K562 (cell line): ENCODE measurements around the gene ZNF343. TPM values are rescaled to one million over a fixed set of nuclear protein-coding genes. Genes with fewer than 3 reads are reported as not detected.

Source experiments
- ATAC-seq: fragments of 200-7000 bp; cut with Tn5 transposase; 3 replicates; pipeline ENCODE4 v1.9.1; 2020; ENCODE audit warnings: moderate library complexity
- BruUV-seq: library from RNA; stranded (reverse); fragments of 400-500 nt; replicated peaks from 2 replicates; lab custom pipeline; 2021; lab: Mats Ljungman, UMichigan
- CTCF ChIA-PET: fragments of 300-600 bp; formaldehyde crosslinking; extraction: SDS; loops from one replicate; lab custom pipeline; 2021; ENCODE audit warnings: low intra/inter-chr PET ratio; lab: Yijun Ruan, JAX
- POLR2A ChIA-PET: fragments of 300-600, 350-650 bp; sonication (Branson Sonifier 250); formaldehyde crosslinking; extraction: SDS; loops from one replicate; lab custom pipeline; 2021; ENCODE audit warnings: antibody characterized with exemption, inconsistent platforms; lab: Yijun Ruan, JAX
- DNase-seq, 4 experiments: peaks; one replicate each; pipeline versions ENCODE4 v3.0.0 to v3.0.0-alpha.2; 2011 to 2018; ENCODE audit warnings: low spot score in 3 of 4, mixed read lengths in 3 of 4; ENCODE audit errors: extremely low read depth in 1 of 4
- FAIRE-seq: peaks from 2 replicates; lab custom pipeline; 2011; peaks lifted over from hg19 to GRCh38; lab: Jason Lieb, UNC
- H2AFZ ChIP-seq: 2 replicates; pipeline ENCODE4 v1.6.0; 2011; ENCODE audit warnings: low read depth, low read length, control low read depth, inconsistent platforms
- H3K27ac ChIP-seq: fragments of 200-600 bp; 3 replicates; pipeline ENCODE4 v1.8.0; 2011; ENCODE audit warnings: low read depth, mild to moderate bottlenecking, control low read depth, inconsistent platforms, low read length, moderate library complexity, mixed read lengths; ENCODE audit errors: extremely low read depth
- H3K27me3 ChIP-seq, 2 experiments: fragments of 300-600 bp in 1 of 2; 2 replicates in 1 of 2; 3 replicates in 1 of 2; pipeline versions ENCODE4 v1.6.0 to v1.8.0; 2011; ENCODE audit warnings: inconsistent platforms in 2 of 2, low read length in 2 of 2, mild to moderate bottlenecking in 1 of 2, mixed read lengths in 1 of 2, moderate library complexity in 1 of 2; ENCODE audit not compliant: control insufficient read depth in 2 of 2, insufficient read depth in 2 of 2
- H3K36me3 ChIP-seq: fragments of 300-600 bp; 3 replicates; pipeline ENCODE4 v1.8.0; 2011; ENCODE audit warnings: mild to moderate bottlenecking, low read length, inconsistent platforms; ENCODE audit not compliant: control insufficient read depth, insufficient read depth
- H3K4me1 ChIP-seq, 2 experiments: fragments of 200-600 bp in 1 of 2; replicated peaks in 1 of 2; 2 replicates in 1 of 2; 3 replicates in 1 of 2; pipeline versions ENCODE4 v1.5.1 to v1.8.0; 2011; ENCODE audit warnings: inconsistent platforms in 2 of 2, low read length in 2 of 2, mild to moderate bottlenecking in 1 of 2, mixed read lengths in 1 of 2, moderate library complexity in 1 of 2; ENCODE audit not compliant: control insufficient read depth in 2 of 2, insufficient read depth in 2 of 2
- H3K4me2 ChIP-seq: 2 replicates; pipeline ENCODE4 v1.6.1; 2011; ENCODE audit warnings: low read length, control low read depth, inconsistent platforms, mixed read lengths; ENCODE audit not compliant: insufficient read depth
- H3K4me3 ChIP-seq: fragments of 200-600 bp; sonication (generic), shearing (Covaris generic); 2 replicates; pipeline ENCODE4 v1.5.1; 2016; ENCODE audit warnings: control low read depth, inconsistent platforms
- H3K79me2 ChIP-seq: fragments of 200-600 bp; 3 replicates; pipeline ENCODE4 v1.8.0; 2011; ENCODE audit warnings: low read length, inconsistent platforms; ENCODE audit not compliant: control insufficient read depth, insufficient read depth
- H3K9ac ChIP-seq, 2 experiments: 2 replicates each; pipeline versions ENCODE4 v1.6.0 to v1.6.1; 2011; ENCODE audit warnings: low read depth in 2 of 2, low read length in 2 of 2, control low read depth in 1 of 2, inconsistent platforms in 1 of 2, mild to moderate bottlenecking in 1 of 2, mixed read lengths in 1 of 2; ENCODE audit not compliant: insufficient read depth in 1 of 2
- H3K9me1 ChIP-seq: one replicate; pipeline ENCODE4 v1.6.0; 2011; ENCODE audit warnings: inconsistent platforms, mild to moderate bottlenecking, low read length, moderate library complexity; ENCODE audit not compliant: control insufficient read depth, insufficient read depth
- H3K9me3 ChIP-seq: replicated peaks from 2 replicates; pipeline ENCODE4 v1.5.1; 2011; ENCODE audit warnings: low read depth, low read length, inconsistent platforms; ENCODE audit not compliant: control insufficient read depth, insufficient read depth
- H4K20me1 ChIP-seq: replicated peaks from 2 replicates; pipeline ENCODE4 v1.6.1; 2011; ENCODE audit warnings: low read length, inconsistent platforms, mixed read lengths; ENCODE audit not compliant: control insufficient read depth, insufficient read depth
- CCNT2 ChIP-seq: IDR thresholded peaks from 2 replicates; pipeline ENCODE4 v1.6.1; 2011; ENCODE audit warnings: borderline replicate concordance, low read depth, mild to moderate bottlenecking, moderate library complexity, mixed read lengths, low read length; ENCODE audit not compliant: insufficient read length; ENCODE audit errors: extremely low read depth
- FIP1L1 ChIP-seq: fragments of 200-400 bp; formaldehyde crosslinking; IDR thresholded peaks from 2 replicates; pipeline ENCODE4 v1.6.1; 2018; ENCODE audit warnings: mild to moderate bottlenecking, low read depth, low read length; ENCODE audit not compliant: poor library complexity, severe bottlenecking
- TFE3 ChIP-seq: fragments of 450-650 bp; formaldehyde crosslinking; IDR thresholded peaks from 2 replicates; pipeline ENCODE4 v1.4.0; 2020; ENCODE audit warnings: mild to moderate bottlenecking, mixed read lengths
- ZNF324 ChIP-seq: fragments of 250-450 bp; sonication (Bioruptor Pico); IDR thresholded peaks from 2 replicates; pipeline ENCODE4 v1.4.0; 2020; ENCODE audit warnings: mild to moderate bottlenecking
- WGBS: fragments of 100-300 bp; shearing (Covaris generic); methylation state at CpG from one replicate; pipeline ENCODE4 v1.1.6; 2016; ENCODE audit warnings: low coverage, mixed read lengths; ENCODE audit not compliant: insufficient coverage; ENCODE audit errors: missing lambda C conversion rate; 5-methylcytosine and 5-hydroxymethylcytosine counted together
- in situ Hi-C: fragments of 300-500 bp; cut with MboI; formaldehyde crosslinking; loops from 4 replicates; pipeline ENCODE4 v1.15.0; 2018; ENCODE audit warnings: inconsistent platforms, mixed read lengths
- intact Hi-C: fragments of 100-400 bp; cut with micrococcal nuclease; formaldehyde crosslinking; loops from 2 replicates; pipeline ENCODE4 v1.14.2; 2022
- polyA plus RNA-seq, 8 experiments: library from polyadenylated mRNA; depleted of rRNA in 4 of 8; stranded (reverse) in 5 of 8; unstranded in 3 of 8; fragments of >200 nt; fragmentation: Nextera tagmentation in 2 of 8; fragmentation: Illumina TruSeq in 1 of 8; extraction: Ambion mirVana in 2 of 8; extraction: Trizol in 1 of 8; gene quantifications; 2 replicates each; pipeline versions ENCODE4 v1.2.1 to v1.2.3, GENCODE V29; 2011 to 2014; ENCODE audit warnings: inconsistent platforms in 1 of 8, missing spikeins in 1 of 8
- total RNA-seq, 7 experiments: library from RNA; depleted of rRNA in 6 of 7; stranded (reverse); fragments of >200 nt in 6 of 7; fragmentation: Illumina TruSeq in 2 of 7; extraction: Trizol in 2 of 7; gene quantifications; 2 replicates each; pipeline versions ENCODE4 v1.2.1 to v1.2.3, GENCODE V29; 2011 to 2021; ENCODE audit warnings: low replicate concordance in 1 of 7

Gene ZNF343
- total and polyA plus RNA-seq, 9 of the 15 experiments (the other 6 are each of a cell fraction or from before 2014, with no cell fraction given) = 1.4 to 9.8 (median 6.4) TPM

- TF ChIP-seq TFE3 (CRISPR knock-in tag) (no peak), FIP1L1 (no peak), CCNT2 (no peak)
Measured at GRCh38 chr20:2528671-2529271, 20.1 kb upstream of the ZNF343 start (continued).

GRCh38 chr20:2527762-2528161, 19.0 kb upstream of the ZNF343 start:
- TF ChIP-seq ZNF324 (CRISPR knock-in tag) = no peak
- TF ChIP-seq, all 486 proteins: peak for 0
- Histone ChIP-seq H3K4me1 (peaks cover 8 to 16% of the 10 kb centered on the region in 2 experiments; a peak in 4 of 5 replicates), H3K9me1 (no peaks in the 10 kb centered on the region), H3K79me2 (peaks cover 10% of the 10 kb centered on the region; the same call in 1 of the 3 replicates), H2AFZ (no peak overlapping the region), H3K4me2 (no peak overlapping the region), H3K27me3 (no peaks in the 10 kb centered on the region), H3K4me3 (no peak overlapping the region), H3K9me3 (no peaks in the 10 kb centered on the region), H4K20me1 (no peaks in the 10 kb centered on the region), H3K9ac (no peak overlapping the region), H3K36me3 (no peaks in the 10 kb centered on the region), H3K27ac (no peak overlapping the region)
- DNase-seq (no peak), ATAC-seq (no peak), FAIRE-seq (no peak)
- in situ Hi-C loops = no loop called here
- intact Hi-C loops = loop anchor here (5.0 kb wide), 1 partner anchor 125 kb away; the partner anchor contains the start of gene NOP56
- ChIA-PET CTCF (no interaction called here), POLR2A (interaction anchor here (1.7 kb wide), 2 partner anchors 57 to 61 kb away, joined by 4 read pairs; partner anchors contain the start of gene SNRPB)
- 48% methylated on average over 6 of the region's 6 CpGs for WGBS
- no TSS peak for BruUV-seq
